SIG-M5 treated with dmso at 0.1 percent for 504 hours (cell line): ENCODE measurements around the gene CIB1.
"Not testable (repeated sequence)": the region's sequence is repeated elsewhere in the genome, so short reads cannot be mapped to it uniquely, and the experiment has no call there.

Experiments used
- DNase-seq: peaks from one replicate; lab custom pipeline; 2025; ENCODE audit not compliant: unreplicated experiment; lab: John Stamatoyannopoulos, UW

The CIB1 gene

GRCh38 chr15:90201130-90201943 is 32.4 kb downstream of the CIB1 start, which contains the start of gene SEMA4B:
TSS of gene SEMA4B (plus strand) at chr15:90201330. CDS start at chr15:90201579, 249 bp downstream.
- DNase-seq: peak; percentile 61

- no peak for DNase-seq
Measured at GRCh38 chr15:90200534-90201129, 33.1 kb downstream of the CIB1 start.

- no peak for DNase-seq
Measured at GRCh38 chr15:90194655-90195054, 39.1 kb downstream of the CIB1 start.

- DNase-seq: peak; percentile 10
Measured at GRCh38 chr15:90192961-90193786, 40.6 kb downstream of the CIB1 start.

- peak; percentile 12 for DNase-seq
Measured at GRCh38 chr15:90191794-90192509, 41.8 kb downstream of the CIB1 start.

GRCh38 chr15:90191344-90191687 is 42.4 kb downstream of the CIB1 start:
- DNase-seq: no peak

- no peak for DNase-seq
Measured at GRCh38 chr15:90190606-90191343, 43.0 kb downstream of the CIB1 start.

- no peak for DNase-seq
Measured at GRCh38 chr15:90189781-90190467, 43.8 kb downstream of the CIB1 start.

- peak; percentile 89 for DNase-seq
Measured at GRCh38 chr15:90188914-90189748, 44.6 kb downstream of the CIB1 start.

GRCh38 chr15:90188065-90188464 is 45.7 kb downstream of the CIB1 start:
- not testable (repeated sequence) for DNase-seq

GRCh38 chr15:90187257-90187868 is 46.4 kb downstream of the CIB1 start:
- DNase-seq: no peak

- DNase-seq: peak; percentile 50
Measured at GRCh38 chr15:90184786-90185704, 48.7 kb downstream of the CIB1 start.

GRCh38 chr15:90184119-90184785 is 49.5 kb downstream of the CIB1 start:
- peak; percentile 28 for DNase-seq

- DNase-seq: no peak
Measured at GRCh38 chr15:90181776-90182175, 52.0 kb downstream of the CIB1 start.
